LoVo (cell line): ENCODE results near the gene SELENOI.
A peak's percentile ranks its signal among the peaks of the same experiment; 100 is the strongest.
"Not testable (repeated sequence)": the region's sequence is repeated elsewhere in the genome, so short reads cannot be mapped to it uniquely, and the experiment has no call there.

ENCODE experiments used
- DNase-seq: peaks from one replicate; pipeline ENCODE4 v3.0.0-alpha.2; 2016; ENCODE audit warnings: low spot score

The SELENOI gene

DNA sequence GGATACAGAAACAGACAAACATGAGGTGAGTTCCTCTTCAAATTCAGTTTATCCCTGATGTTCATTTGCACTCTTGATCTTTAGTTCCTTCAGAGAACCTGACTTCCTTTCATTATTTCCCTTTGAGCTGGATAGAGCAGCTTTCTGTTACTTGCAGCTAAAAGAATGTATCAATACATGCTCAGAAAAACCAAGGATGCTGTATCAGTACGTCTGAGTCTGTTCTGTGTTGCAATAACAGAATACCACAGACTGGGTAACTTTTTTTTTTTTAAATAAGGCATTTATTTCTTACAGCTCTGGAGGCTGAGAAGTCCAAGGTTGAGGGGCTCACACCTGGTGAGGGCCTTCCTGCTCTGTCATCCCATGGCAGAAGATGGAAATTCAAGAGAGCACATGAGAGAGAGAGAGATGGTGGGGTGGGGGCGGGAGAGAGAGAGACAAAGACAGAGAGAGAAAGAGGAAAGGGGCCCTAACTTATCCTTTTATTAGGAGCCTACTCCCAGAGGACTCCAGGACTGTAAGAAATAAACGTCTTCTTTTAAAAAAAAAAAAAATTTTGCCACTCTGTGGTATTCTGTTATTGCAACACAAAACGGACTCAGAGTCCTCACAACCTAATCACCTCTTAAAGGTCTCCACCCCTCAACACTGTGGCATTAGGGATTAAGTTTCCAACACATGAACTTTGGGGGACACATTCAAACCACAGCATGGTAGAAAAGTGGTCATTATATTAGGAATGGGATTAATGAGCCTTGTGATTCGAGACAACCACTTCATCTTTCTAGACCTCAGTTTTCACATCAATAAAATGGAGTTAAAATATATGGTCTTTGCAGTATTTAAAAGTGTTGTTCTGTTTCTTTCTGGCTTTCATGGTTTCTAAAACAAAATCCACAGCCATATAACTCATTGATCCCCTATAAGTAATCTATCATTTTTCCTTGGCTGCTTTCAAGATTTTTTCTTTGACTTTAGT is 18.4 kb upstream of the SELENOI start:
- DNase-seq: no peak

DNA sequence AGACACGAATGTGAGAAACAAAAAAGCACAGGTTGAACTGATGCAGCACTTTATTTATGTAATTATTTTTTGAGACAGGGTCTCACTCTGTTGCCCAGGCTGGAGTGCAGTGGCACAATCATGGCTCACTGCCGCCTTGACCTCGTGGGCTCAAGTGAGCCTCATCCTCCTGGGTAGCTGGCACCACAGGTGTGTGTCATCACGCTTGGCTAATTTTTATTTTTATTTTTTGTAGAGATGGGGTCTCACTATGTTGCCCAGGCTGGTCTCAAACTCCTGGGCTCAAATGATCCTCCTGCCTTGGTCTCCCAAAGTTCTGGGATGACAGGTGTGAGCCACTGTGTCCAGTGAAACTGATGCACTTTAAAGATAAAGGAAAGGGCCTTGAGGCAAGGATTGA is 16.9 kb upstream of the SELENOI start:
- not testable (repeated sequence) for DNase-seq

DNA sequence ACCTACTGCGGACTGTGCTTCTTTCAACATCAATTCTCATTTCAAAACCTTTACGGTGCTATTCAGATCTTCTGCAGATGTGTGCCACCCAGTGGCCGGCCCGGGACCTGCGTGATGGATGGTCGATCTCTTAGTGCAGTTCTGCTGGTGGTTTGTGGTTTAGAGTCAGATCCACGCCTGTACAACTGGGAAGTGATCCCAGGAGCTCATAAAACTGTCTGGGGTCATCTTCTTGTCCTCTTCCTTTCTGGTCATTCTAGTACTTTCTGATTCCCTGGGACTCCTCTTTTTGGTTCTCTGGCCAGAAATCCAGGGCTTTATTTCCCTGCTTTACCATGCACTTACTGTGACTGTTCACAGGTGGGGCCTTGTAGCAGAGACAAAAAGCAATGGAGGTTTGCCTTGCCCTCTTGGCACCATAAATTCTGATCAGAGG is 15.8 kb upstream of the SELENOI start:
- DNase-seq: peak; percentile 83

DNA sequence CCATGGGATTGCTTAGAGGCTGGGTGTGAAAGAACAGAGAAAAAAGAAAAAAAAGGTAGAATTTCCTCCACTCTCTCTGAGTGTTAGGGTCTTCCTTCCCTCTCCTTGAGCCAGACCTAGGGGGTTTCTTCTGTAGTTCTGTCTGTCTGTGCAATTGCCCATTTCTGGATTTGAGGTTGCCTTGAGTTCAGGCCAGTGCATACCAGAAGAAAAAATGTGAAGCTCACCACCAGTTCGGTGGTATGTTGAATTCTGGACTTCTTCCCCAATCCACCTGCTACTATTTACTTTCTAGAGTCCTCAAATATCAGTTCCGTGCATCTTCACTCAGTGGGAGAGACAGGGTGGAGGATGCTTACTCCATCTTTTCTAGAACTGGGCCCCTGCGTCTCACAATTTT is 15.3 kb upstream of the SELENOI start:
- DNase-seq: no peak

DNA sequence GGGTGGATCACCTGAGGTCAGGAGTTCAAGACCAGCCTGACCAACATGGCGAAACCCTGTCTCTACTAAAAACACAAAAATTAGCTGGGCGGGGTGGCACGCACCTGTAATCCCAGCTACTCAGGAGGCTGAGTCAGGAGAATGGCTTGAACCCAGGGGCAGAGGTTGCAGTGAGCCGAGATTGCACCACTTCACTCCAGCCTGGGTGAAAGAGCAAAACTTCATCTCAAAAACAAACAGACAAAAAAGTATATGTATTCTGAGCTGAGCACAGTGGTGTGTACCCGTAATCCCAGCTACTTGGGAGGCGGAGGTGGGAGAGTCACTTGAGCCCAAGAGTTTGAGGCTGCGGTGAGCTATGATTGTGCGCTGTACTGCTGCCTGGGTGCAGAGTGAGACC is 14.6 kb upstream of the SELENOI start:
- not testable (repeated sequence) for DNase-seq

DNA sequence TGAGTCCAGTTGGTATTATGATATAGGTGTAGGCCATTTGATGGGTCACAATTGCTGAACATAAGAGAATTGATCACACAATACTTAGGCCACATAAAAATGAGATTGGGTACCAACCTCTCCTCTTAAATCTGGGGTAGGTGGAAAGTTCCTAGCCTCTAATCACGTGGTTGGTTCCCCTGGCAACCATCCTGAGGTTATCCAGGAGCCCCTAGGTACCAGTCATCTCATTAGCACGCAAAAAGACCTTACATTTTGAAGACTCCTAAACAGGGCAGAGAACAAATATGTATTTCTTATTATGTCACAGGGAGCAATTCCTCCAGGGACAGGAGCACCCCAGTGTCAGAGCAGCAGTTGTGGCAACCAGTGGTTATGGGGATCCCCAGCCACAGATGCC is 12.7 kb upstream of the SELENOI start:
- no peak for DNase-seq

DNA sequence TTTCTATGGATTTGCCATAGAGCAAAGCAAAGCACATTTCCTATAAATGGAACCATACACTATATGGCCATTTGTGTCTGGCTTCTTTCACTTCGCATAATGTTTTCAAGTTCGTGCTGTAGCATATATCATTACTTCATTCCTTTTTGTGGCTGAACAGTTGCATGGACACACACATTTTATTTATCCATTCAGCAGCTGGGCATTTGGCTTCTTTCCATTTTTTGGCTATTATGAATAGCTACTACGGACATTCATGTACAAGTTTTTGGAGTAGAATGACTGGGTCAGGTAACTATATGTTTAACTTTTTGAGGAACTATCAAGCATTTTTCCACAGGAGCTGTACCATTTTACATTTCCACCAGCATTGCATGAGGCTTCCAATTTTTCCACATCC is 10.7 kb upstream of the SELENOI start:
- DNase-seq: no peak

DNA sequence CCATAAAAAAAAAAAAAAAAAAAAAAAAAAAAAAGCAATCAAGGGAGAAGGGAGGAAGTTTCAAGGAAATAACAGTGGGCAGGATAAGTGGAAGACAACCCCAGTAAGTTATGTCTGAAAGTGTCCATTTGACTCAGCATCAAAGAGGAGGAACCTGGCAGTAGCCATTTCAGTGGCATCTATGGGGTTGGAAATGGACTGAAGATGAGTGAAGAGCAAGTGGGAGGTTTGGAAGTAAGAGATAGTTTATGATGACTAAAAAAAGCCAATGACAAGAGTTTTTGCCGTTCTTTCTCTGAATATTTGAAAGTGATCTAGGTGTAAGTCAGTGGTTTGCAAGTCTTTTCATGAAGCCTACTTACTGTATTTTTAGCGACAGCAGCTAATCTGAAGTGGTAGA is 9.2 kb upstream of the SELENOI start:
- DNase-seq: no peak

DNA sequence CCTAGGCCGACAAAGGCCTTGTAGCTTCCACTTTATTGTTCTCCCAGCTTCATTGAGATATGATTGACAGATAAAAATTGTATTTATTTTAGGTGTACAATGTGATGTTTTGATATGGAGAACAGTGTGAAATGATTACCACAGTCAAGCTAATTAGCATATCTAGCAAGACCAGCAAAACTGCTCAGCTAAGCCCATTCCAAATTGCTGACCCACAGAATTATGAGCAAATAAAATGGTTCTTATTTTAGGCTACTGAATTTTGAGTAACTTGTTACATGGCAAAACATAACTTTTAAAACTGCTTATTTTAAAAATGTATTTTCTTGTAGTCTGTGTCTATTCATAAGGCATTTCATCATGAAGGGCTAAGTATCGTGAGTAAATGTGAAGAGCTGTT is 8.6 kb upstream of the SELENOI start:
- DNase-seq: no peak

DNA sequence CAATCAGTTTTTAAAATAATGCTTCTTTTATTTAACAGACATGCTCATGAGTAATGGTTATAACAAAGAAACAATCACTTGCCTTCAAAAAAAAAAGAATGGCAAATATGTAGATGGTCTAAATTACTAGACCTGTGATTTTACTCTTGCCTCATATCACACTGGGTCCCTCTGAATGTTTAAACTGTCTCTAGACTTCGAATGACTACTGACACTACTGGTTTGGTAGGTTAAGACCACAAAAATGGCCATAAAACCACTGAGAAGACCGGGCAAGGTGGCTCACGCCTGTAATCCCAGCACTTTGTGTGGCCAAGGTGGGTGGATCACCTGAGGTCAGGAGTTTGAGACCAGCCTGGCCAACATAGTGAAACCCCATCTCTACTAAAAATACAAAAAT is 5.1 kb upstream of the SELENOI start:
- DNase-seq: no peak

DNA sequence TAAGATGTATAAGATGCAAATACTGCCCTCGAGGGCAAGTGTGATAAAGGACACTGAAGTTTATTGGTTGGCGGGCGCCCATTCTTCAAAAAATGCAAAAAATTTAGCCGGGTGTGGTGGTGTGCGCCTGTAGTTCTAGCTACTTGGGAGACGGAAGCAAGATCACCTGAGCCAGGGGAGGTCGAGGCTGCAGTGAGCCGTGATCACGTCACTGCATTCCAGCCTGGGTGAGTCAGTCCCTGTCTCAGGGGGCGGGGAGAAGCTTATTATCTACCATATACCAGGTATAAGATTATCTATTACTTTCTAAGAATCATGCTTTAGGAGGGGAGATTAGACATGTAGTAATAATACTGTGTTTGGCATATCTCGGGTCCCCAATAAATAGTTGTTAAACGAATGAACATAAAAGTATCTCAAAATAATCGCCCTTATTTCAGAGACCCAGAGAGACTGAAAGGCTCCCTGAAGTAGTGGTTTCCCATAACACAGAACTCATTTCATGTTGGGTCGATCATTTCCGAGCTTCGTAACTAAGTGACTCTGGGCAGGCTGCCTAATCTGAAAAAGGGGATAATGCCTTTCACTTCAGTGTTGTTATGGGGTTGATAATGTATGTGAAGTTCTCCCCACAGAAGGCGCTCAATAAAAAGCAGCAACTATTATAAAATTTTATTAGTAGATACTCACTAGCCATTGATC is 1.2 kb upstream of the SELENOI start:
- peak; percentile 80 for DNase-seq

DNA sequence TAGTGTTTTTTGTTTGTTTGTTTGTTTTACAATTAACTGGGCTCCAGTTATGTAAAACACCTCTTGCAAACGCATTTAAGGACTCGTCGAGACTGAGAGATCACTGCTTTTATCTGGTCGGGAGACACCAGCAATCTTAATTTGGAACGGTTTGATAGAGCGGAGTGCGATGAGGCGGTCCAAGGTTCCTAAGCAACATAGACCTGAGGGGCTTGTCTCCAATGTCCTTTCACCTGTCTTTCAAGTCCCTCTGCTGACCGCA is 729 bp upstream of the SELENOI start:
- DNase-seq: no peak

DNA sequence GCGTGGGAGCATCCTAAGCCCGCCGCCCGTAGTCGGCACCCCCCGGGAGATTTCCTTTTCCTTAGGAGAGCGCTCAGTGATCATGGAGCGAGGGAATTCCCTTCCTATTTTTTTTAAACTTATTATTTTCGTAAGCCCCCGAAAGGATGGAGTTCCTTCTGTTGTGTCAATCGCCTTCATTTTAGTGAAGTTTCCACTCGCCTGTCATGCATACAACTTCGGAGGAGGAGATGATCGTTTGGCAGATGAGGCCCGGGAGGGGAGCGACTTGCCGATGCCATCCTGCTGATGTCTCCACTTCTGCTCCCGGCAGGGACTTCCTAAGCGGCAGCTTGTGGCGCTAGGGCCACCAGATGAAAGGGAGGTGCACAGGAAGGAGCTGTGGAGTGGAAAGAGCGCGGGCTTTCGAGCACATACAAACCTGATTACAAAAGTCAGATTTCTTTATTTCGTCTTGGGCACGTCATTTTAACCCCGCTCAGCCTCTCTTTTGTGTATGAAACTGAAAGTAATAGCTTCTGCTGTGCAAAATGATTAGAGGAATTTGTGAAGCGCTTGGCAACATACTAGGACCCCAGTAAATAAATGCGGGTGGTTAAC is 611 bp downstream of the SELENOI start, which contains the start of gene ADGRF3:
Gene ADGRF3, minus strand, starts transcription at position 336 of the 600 bp plus-strand sequence. CDS start 555 bp downstream, outside the sequence.
- peak; percentile 57 for DNase-seq

DNA sequence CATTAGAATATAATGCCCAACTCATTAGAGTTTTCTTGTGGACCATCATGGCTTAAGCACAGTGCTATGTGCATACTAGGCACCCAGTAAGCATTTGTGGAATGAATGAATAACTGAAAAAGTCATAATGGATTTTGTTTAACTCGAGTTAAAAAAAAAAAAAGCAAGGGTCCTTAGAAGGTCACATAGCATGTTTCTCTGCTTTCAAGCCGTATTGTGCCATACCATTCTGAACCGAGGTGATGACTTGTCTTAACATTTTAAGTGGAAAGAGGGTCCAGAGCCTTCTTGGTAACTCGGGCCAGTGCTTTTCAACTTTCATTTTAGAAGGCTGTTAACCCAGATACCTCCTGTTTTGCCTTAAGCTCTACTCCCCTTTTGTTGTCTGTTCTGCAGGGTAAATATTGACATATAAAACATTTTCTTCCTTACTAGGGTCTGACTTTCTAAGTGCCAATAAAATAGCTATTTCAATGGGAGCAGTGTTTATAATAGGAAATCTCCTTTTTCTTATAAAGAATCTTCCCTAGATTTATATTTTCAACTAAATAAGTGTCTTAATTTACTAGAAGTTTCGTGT is 1.4 kb downstream of the SELENOI start:
- DNase-seq: no peak

DNA sequence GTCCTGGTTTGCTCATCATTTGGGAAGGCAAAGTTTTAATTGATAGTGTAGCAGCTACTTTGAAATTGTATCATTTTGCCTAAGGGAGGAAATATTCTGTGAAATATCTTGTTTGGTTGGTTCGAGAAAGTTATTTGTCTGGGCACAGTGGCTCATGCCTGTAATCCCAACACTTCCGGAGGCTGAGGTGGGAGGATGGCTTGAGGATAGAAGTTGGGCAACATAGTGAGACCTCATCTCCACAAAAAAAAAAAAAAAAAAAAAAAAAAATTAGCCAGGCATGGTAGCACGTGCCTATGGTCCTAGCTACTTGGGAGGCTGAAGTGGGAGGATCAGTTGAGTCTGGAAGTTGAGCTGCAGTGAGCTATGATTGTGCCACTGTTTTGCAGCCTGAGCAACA is 3.7 kb downstream of the SELENOI start:
- DNase-seq: no peak

DNA sequence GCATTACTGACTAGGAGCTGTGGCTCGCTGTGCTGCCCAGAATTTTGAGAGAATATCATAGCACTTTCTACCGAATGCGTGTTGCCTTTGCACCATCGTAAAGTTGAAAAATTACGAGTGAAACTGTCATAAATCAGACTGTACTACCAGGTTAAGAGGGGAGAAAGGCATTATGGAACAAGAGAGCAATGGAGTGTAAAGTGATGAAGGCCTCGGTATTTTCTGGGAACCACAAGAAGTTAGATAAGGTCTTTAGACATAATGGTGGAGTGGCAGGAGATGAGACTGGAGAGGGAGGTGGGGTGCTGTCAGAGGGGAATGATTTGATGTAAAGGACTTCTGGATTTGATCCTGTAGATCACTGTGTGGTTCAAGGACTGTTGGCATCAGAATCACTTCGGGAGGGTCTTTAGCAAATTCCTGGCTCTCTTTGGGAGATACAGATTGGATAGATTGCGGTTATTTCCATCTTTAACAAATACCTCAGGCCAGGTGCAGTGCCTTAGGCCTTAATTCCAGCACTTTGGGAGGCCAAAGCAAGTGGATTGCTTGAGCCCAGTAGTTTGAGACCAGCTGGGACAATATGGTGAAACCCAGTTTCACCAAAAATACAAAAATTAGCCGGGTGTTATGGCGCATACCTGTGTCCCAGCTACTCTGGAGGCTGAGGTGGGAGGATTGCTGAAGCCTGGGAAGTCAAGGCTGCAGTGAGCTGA is 5.6 kb downstream of the SELENOI start:
- DNase-seq: no peak

DNA sequence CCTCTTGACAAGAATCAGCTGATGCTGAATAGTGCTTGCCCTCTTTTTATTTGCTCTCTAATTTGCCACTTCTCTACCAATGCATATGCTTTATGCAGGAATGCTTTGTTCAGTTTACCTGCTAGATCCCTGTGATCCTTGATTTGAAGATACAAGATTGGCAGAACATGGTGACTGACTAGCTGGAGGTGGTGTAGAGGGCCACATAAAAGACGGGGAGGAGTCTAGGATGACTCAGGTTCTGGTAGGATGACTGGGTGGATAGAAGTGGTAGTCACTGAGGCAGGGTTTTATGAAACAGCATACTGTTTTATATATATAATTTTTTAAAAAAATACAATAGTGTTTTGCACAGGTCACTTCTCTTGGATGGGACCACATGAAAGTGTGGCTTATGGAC is 6.9 kb downstream of the SELENOI start:
- DNase-seq: no peak

DNA sequence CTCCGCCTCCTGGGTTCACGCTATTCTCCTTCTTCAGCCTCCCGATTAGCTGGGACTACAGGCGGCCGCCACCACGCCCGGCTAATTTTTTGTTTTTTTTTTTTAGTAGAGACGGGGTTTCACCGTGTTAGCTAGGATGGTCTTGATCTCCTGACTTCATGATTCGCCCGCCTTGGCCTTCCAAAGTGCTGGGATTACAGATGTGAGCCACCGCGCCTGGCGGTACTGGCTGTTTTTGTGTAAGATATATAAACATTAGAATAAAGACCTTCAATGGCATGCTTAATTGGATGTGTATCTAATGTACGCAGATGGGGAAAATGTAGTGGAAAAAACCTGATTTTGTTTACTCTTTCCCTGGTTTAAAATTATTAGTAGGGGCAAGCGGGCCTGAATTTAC is 8.5 kb downstream of the SELENOI start:
- DNase-seq: not testable (repeated sequence)

DNA sequence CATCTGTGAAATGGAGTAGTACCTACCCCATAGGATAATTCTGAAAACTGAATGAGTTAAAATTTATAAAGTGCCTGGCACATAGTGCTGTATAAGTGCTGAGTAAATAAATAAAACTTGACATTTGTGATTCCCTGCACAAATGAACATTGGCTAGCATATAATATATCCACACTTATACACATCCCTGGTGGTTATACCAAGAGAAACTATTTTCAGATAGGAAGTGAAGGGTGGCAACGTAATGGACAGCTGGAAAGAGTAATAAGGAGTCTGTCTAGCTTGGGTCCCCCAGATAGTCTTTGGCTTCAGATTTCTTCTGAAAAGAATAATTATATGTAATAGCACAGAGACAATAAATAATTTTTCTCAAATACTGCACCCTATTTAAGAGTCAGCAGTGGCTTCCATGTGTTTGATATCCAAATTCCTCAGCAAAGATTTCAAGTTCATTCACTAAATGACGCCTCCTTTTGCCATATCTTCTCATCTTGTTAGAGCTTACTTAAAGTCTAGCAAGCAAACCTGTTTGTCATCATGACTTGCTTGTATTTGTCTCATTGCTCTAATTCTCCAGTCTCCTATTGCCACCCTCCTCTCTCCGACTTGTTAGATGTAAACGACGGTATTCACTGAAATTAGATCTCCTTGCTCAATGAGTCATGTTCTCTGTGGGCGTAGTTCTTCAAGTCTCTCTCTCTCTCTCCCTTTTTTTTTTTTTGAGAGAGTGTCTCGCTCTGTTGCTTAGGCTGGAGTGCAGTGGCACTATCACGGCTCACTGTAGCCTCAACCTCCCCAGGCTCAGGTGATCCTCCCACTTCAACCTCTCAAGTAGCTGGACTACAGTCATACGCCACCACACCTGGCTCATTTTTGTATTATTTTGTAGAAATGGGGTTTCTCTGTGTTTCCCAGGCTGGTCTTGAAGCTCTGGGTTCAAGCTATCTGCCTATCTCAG is 9.4 kb downstream of the SELENOI start:
- no peak for DNase-seq

DNA sequence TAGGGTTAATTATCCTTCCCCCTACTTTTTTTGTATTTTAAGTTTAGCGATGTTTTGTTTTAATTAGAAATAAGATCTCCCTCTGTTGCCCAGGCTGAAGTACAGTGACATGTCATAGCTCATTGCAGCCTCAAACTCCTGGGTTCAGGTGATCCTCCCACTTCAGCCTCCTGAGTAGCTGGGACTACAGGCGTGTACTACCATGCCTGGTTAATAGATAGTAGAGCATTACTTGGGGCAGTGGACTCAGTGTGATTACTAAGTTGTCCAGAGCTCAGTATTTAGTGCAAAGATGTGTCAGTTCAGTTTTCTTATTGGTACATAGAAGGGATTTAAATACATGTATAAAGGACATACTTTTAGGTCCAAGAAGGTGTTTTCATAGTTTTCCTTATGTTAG is 10.2 kb downstream of the SELENOI start:
- no peak for DNase-seq

DNA sequence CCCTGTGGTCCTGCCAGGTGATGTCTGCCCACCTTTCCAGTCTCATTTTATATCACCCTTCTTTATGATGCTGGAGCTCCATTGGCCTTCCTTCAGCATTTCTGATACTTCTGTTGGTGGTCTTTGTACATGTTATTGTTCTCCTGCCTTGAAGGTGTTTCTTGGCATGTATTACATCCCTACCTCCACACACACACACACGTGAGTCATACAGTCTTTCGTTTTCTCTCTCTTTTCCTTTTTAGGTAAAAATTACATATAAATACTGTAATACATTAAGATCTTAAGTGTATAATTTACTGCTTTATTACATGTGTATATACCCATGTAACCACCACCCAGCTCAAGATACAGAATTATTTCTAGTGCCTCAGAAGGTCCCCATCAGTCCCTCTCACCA is 10.8 kb downstream of the SELENOI start:
- DNase-seq: no peak
